HG03039 (cell line): ENCODE data around the gene ZNF414.

Source experiments
- ATAC-seq: cut with Tn5 transposase; IDR thresholded peaks from one replicate; pipeline ENCODE4 v1.9.1; 2021; ENCODE audit warnings: mild to moderate bottlenecking, moderate library complexity; ENCODE audit not compliant: unreplicated experiment

Gene ZNF414

GRCh38 chr19:8468761-8469373 is 45.1 kb downstream of the ZNF414 start:
- no peak for ATAC-seq

GRCh38 chr19:8468124-8468523 is 45.8 kb downstream of the ZNF414 start:
- no peak for ATAC-seq

GRCh38 chr19:8466018-8466417 is 47.9 kb downstream of the ZNF414 start:
- no peak for ATAC-seq

GRCh38 chr19:8463365-8463764 is 50.6 kb downstream of the ZNF414 start:
- no peak for ATAC-seq

- no peak for ATAC-seq
Measured at GRCh38 chr19:8462571-8462970, 51.4 kb downstream of the ZNF414 start.

GRCh38 chr19:8461891-8462290 is 52.1 kb downstream of the ZNF414 start:
- no peak for ATAC-seq

GRCh38 chr19:8461376-8461775 is 52.6 kb downstream of the ZNF414 start:
- ATAC-seq, result no peak

GRCh38 chr19:8460516-8461298 is 53.3 kb downstream of the ZNF414 start:
- no peak for ATAC-seq
